ENCODE results near the gene TLCD1.
"Not testable (repeated sequence)": the region's sequence is repeated elsewhere in the genome, so short reads cannot be mapped to it uniquely, and the experiment has no call there.

The TLCD1 gene

GRCh38 chr17:28738680-28739384 is 12.8 kb upstream of the TLCD1 start:
- H3K9me3 ChIP-seq (ENCODE audit: control insufficient read depth in 2 of 2, low read length in 2 of 2) = no peaks in the 10 kb centered on the region
- H3K27me3 ChIP-seq (ENCODE audit: control insufficient read depth in 2 of 2, insufficient read depth in 2 of 2, low read length in 2 of 2) = no peaks in the 10 kb centered on the region
- H3K9ac ChIP-seq (ENCODE audit: low read depth in 1 of 2, low read length in 2 of 2) = no peak overlapping the region
- H3K4me1 ChIP-seq (ENCODE audit: control insufficient read depth in 2 of 2, insufficient read depth in 2 of 2, low read length in 2 of 2) = peaks cover 29 to 37% of the 10 kb centered on the region in 2 donors
- no peak overlapping the region for H3K4me3 ChIP-seq (ENCODE audit: low read length in 2 of 2)
- peak overlapping the region in 1 of 2 donors; percentile 23 for H3K27ac ChIP-seq (ENCODE audit: low read depth in 2 of 2, low read length in 2 of 2)
- H3K36me3 ChIP-seq (ENCODE audit: control insufficient read depth in 2 of 2, insufficient read depth in 2 of 2, low read length in 2 of 2) = no peaks in the 10 kb centered on the region

DNA sequence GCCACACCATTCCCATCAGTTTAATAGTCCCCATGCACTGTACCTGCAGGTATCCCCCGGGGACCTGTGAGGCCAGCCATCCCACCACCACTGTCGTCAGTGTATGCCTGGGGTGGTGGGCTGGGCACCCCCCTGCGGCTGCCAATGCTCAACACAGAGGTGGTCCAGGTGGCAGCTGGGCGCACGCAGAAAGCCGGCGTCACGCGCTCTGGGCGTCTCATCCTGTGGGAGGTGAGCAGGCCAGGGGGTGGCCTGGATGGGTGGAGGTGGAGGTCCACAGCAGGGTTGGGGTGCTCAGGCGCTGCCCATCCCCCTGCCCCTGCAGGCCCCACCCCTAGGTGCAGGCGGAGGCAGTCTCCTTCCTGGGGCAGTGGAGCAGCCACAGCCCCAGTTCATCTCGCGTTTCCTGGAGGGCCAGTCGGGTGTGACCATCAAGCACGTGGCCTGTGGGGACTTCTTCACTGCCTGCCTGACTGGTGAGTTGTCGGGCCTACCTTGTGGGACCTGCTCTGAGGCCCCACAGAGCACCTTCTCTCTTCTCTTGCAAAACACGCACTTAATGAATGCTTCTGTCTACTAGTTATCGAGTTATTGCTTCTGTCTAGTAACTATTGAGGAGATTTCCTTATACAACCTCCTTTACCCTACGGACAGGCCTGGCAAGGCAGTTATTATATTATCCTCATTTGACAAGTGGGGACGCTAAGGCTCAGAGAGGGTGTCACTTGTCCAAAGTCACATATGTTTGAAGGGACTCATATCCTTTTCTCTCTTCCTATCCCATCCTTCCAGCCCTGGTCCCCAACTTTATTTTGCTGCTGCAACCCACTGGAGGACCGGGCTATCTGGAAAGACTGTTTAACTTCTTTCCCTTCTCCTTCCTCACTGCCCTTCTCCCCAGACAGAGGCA is 12.0 kb upstream of the TLCD1 start:
- no peak overlapping the region for H3K27ac ChIP-seq (ENCODE audit: low read depth in 2 of 2, low read length in 2 of 2)
- peaks cover 25 to 32% of the 10 kb centered on the region in 2 donors for H3K4me1 ChIP-seq (ENCODE audit: control insufficient read depth in 2 of 2, insufficient read depth in 2 of 2, low read length in 2 of 2)
- H3K4me3 ChIP-seq (ENCODE audit: low read length in 2 of 2) = no peak overlapping the region

DNA sequence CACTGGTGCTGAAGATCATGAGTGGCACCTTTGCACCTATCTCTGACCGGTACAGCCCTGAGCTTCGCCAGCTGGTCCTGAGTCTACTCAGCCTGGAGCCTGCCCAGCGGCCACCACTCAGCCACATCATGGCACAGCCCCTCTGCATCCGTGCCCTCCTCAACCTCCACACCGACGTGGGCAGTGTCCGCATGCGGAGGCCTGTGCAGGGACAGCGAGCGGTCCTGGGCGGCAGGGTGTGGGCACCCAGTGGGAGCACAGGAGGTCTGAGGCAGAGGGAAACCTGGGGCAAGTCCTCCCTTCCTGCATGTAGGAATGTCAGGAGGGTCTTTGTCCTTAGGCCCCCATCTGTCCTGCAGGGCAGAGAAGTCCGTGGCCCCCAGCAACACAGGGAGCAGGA is 11.3 kb upstream of the TLCD1 start:
- Histone ChIP-seq H3K4me1 (ENCODE audit: control insufficient read depth in 2 of 2, insufficient read depth in 2 of 2, low read length in 2 of 2) (peaks cover 19 to 24% of the 10 kb centered on the region in 2 donors), H3K27ac (ENCODE audit: low read depth in 2 of 2, low read length in 2 of 2) (no peak overlapping the region), H3K27me3 (ENCODE audit: control insufficient read depth in 2 of 2, insufficient read depth in 2 of 2, low read length in 2 of 2) (no peaks in the 10 kb centered on the region), H3K9me3 (ENCODE audit: control insufficient read depth in 2 of 2, low read length in 2 of 2) (no peaks in the 10 kb centered on the region), H3K4me3 (ENCODE audit: low read length in 2 of 2) (no peak overlapping the region), H3K36me3 (ENCODE audit: control insufficient read depth in 2 of 2, insufficient read depth in 2 of 2, low read length in 2 of 2) (no peaks in the 10 kb centered on the region), H3K9ac (ENCODE audit: low read depth in 1 of 2, low read length in 2 of 2) (no peak overlapping the region)

More for the DNA sequence above, 12.0 kb upstream of the TLCD1 start:
- no peak overlapping the region for H3K9ac ChIP-seq (ENCODE audit: low read depth in 1 of 2, low read length in 2 of 2)
- no peaks in the 10 kb centered on the region for H3K9me3 ChIP-seq (ENCODE audit: control insufficient read depth in 2 of 2, low read length in 2 of 2)
- H3K36me3 ChIP-seq (ENCODE audit: control insufficient read depth in 2 of 2, insufficient read depth in 2 of 2, low read length in 2 of 2) = no peaks in the 10 kb centered on the region
- no peaks in the 10 kb centered on the region for H3K27me3 ChIP-seq (ENCODE audit: control insufficient read depth in 2 of 2, insufficient read depth in 2 of 2, low read length in 2 of 2)

- H3K4me1 ChIP-seq (ENCODE audit: control insufficient read depth in 2 of 2, insufficient read depth in 2 of 2, low read length in 2 of 2) = peaks cover 10 to 16% of the 10 kb centered on the region in 2 donors
- not testable (repeated sequence) for H3K9ac ChIP-seq (ENCODE audit: low read depth in 1 of 2, low read length in 2 of 2); H3K9me3 ChIP-seq (ENCODE audit: control insufficient read depth in 2 of 2, low read length in 2 of 2); H3K4me3 ChIP-seq (ENCODE audit: low read length in 2 of 2); H3K27ac ChIP-seq (ENCODE audit: low read depth in 2 of 2, low read length in 2 of 2); H3K27me3 ChIP-seq (ENCODE audit: control insufficient read depth in 2 of 2, insufficient read depth in 2 of 2, low read length in 2 of 2); H3K36me3 ChIP-seq (ENCODE audit: control insufficient read depth in 2 of 2, insufficient read depth in 2 of 2, low read length in 2 of 2)
Observed at GRCh38 chr17:28735913-28736769, 10.1 kb upstream of the TLCD1 start.

- Histone ChIP-seq H3K27ac (ENCODE audit: low read depth in 2 of 2, low read length in 2 of 2) (no peak overlapping the region), H3K4me1 (ENCODE audit: control insufficient read depth in 2 of 2, insufficient read depth in 2 of 2, low read length in 2 of 2) (peaks cover 6 to 9% of the 10 kb centered on the region in 2 donors), H3K27me3 (ENCODE audit: control insufficient read depth in 2 of 2, insufficient read depth in 2 of 2, low read length in 2 of 2) (no peaks in the 10 kb centered on the region), H3K4me3 (ENCODE audit: low read length in 2 of 2) (no peak overlapping the region), H3K9me3 (ENCODE audit: control insufficient read depth in 2 of 2, low read length in 2 of 2) (no peaks in the 10 kb centered on the region), H3K36me3 (ENCODE audit: control insufficient read depth in 2 of 2, insufficient read depth in 2 of 2, low read length in 2 of 2) (no peaks in the 10 kb centered on the region), H3K9ac (ENCODE audit: low read depth in 1 of 2, low read length in 2 of 2) (no peak overlapping the region)
Observed at GRCh38 chr17:28735242-28735722, 9.2 kb upstream of the TLCD1 start.

GRCh38 chr17:28734712-28735241 is 8.7 kb upstream of the TLCD1 start:
- H3K4me1 ChIP-seq (ENCODE audit: control insufficient read depth in 2 of 2, insufficient read depth in 2 of 2, low read length in 2 of 2) = peaks cover 6 to 8% of the 10 kb centered on the region in 2 donors
- H3K27ac ChIP-seq (ENCODE audit: low read depth in 2 of 2, low read length in 2 of 2) = no peak overlapping the region
- no peak overlapping the region for H3K9ac ChIP-seq (ENCODE audit: low read depth in 1 of 2, low read length in 2 of 2)
- no peaks in the 10 kb centered on the region for H3K27me3 ChIP-seq (ENCODE audit: control insufficient read depth in 2 of 2, insufficient read depth in 2 of 2, low read length in 2 of 2)
- H3K4me3 ChIP-seq (ENCODE audit: low read length in 2 of 2) = no peak overlapping the region
- no peaks in the 10 kb centered on the region for H3K9me3 ChIP-seq (ENCODE audit: control insufficient read depth in 2 of 2, low read length in 2 of 2)
- H3K36me3 ChIP-seq (ENCODE audit: control insufficient read depth in 2 of 2, insufficient read depth in 2 of 2, low read length in 2 of 2) = no peaks in the 10 kb centered on the region

DNA sequence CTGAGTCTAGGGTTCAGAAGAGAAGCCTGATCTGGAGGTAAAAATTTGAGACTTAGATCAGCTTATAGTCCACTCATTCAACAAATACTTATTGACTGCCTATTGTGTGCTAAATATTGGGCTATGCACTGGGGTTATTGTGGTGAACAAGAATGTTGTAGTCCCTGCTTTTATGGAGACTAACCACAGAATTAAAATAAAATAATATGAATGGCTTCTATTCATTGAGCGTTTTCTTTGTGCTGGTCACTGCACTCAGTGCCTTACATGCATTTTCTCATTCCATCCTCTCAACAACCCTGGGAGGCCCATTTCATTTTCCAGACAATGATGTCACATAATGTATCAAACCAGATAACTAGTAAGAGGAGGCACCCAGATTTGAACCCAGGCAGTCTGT is 7.3 kb upstream of the TLCD1 start:
- Histone ChIP-seq H3K9ac (ENCODE audit: low read depth in 1 of 2, low read length in 2 of 2) (no peak overlapping the region), H3K27me3 (ENCODE audit: control insufficient read depth in 2 of 2, insufficient read depth in 2 of 2, low read length in 2 of 2) (no peaks in the 10 kb centered on the region), H3K4me3 (ENCODE audit: low read length in 2 of 2) (no peak overlapping the region), H3K9me3 (ENCODE audit: control insufficient read depth in 2 of 2, low read length in 2 of 2) (no peaks in the 10 kb centered on the region), H3K4me1 (ENCODE audit: control insufficient read depth in 2 of 2, insufficient read depth in 2 of 2, low read length in 2 of 2) (peaks cover 7 to 12% of the 10 kb centered on the region in 2 donors), H3K36me3 (ENCODE audit: control insufficient read depth in 2 of 2, insufficient read depth in 2 of 2, low read length in 2 of 2) (no peaks in the 10 kb centered on the region), H3K27ac (ENCODE audit: low read depth in 2 of 2, low read length in 2 of 2) (no peak overlapping the region)

GRCh38 chr17:28729950-28730330 is 3.9 kb upstream of the TLCD1 start:
- peak overlapping the region; percentile 99 for H3K27ac ChIP-seq (ENCODE audit: low read depth in 2 of 2, low read length in 2 of 2)
- peaks cover 25 to 31% of the 10 kb centered on the region in 2 donors for H3K4me1 ChIP-seq (ENCODE audit: control insufficient read depth in 2 of 2, insufficient read depth in 2 of 2, low read length in 2 of 2)
- H3K27me3 ChIP-seq (ENCODE audit: control insufficient read depth in 2 of 2, insufficient read depth in 2 of 2, low read length in 2 of 2) = no peaks in the 10 kb centered on the region
- peaks cover 0 to 2% of the 10 kb centered on the region in 2 donors for H3K36me3 ChIP-seq (ENCODE audit: control insufficient read depth in 2 of 2, insufficient read depth in 2 of 2, low read length in 2 of 2)
- H3K4me3 ChIP-seq (ENCODE audit: low read length in 2 of 2) = peak overlapping the region; percentile 55 to 91
- peak overlapping the region in 1 of 2 donors; percentile 59 for H3K9ac ChIP-seq (ENCODE audit: low read depth in 1 of 2, low read length in 2 of 2)
- no peaks in the 10 kb centered on the region for H3K9me3 ChIP-seq (ENCODE audit: control insufficient read depth in 2 of 2, low read length in 2 of 2)

DNA sequence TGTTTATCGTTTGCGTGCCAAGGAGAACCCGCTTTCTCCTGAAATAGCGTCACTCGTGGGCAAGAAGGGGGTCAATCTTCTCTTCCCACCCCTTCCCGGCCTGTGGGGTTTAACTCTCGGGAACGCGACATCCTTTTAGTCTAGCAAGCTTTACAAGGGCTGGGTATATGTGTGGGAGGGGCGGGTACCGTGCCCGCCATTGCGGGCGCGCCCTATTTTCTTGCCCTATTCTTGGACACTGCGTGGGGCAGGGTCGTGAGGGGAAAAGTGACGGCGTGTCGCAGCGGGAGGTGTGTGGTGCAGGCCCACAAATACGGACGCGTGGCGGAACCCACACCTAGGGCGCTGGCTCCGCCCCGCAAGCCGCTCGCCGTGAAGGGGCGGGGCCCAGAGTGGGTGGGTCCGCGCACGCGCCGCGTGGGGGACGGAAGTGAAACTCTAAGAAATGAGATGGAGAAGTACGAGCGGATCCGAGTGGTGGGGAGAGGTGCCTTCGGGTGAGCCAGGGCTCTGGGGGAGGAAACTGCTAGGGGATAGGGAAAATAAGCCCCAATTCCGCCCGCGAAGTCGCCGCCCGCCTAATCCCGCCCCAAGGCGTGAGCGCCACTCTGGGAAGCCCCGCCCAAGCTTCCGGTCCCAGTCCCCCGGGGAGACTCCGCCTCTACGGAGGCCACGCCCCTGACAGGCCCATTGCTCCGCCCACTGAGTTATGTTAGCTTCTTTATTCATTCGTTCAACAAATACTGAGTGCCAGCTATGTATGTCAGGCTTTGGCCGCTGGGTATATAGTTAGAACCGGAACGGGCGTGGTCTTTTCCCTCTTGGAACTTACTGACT is 2.5 kb upstream of the TLCD1 start, which contains the start of gene NEK8:
NEK8 (plus strand) TSS at position 425 of the 837 bp plus-strand sequence; CDS start at position 451, 26 bp downstream.
- Histone ChIP-seq H3K36me3 (ENCODE audit: control insufficient read depth in 2 of 2, insufficient read depth in 2 of 2, low read length in 2 of 2) (peaks cover 10 to 16% of the 10 kb centered on the region in 2 donors), H3K27ac (ENCODE audit: low read depth in 2 of 2, low read length in 2 of 2) (peak within 1 kb of the TSS; percentile 99), H3K4me1 (ENCODE audit: control insufficient read depth in 2 of 2, insufficient read depth in 2 of 2, low read length in 2 of 2) (peaks cover 33 to 39% of the 10 kb centered on the region in 2 donors), H3K9ac (ENCODE audit: low read depth in 1 of 2, low read length in 2 of 2) (peak within 1 kb of the TSS; percentile 96 to 99), H3K9me3 (ENCODE audit: control insufficient read depth in 2 of 2, low read length in 2 of 2) (no peaks in the 10 kb centered on the region), H3K27me3 (ENCODE audit: control insufficient read depth in 2 of 2, insufficient read depth in 2 of 2, low read length in 2 of 2) (no peaks in the 10 kb centered on the region), H3K4me3 (ENCODE audit: low read length in 2 of 2) (peak within 1 kb of the TSS; percentile 91)
